HCT116 (cell line): ENCODE data around the gene CUX1.

ENCODE experiments used
- EGR1 ChIP-seq: IDR thresholded peaks from 2 replicates; pipeline ENCODE4 v1.6.1; 2012; ENCODE audit warnings: low read depth
- ELF1 ChIP-seq: IDR thresholded peaks from 2 replicates; pipeline ENCODE4 v1.6.1; 2012; ENCODE audit warnings: low read depth, borderline replicate concordance
- EZH2 ChIP-seq: fragments of 200-600 bp; sonication (generic); IDR thresholded peaks from 2 replicates; pipeline ENCODE4 v1.6.1; 2017; ENCODE audit warnings: antibody characterized with exemption, mixed run types
- EZH2phosphoT487 ChIP-seq: fragments of 200-600 bp; IDR thresholded peaks from 2 replicates; pipeline ENCODE4 v1.6.1; 2018; ENCODE audit warnings: antibody characterized with exemption, borderline replicate concordance
- FOSL1 ChIP-seq: IDR thresholded peaks from 2 replicates; pipeline ENCODE4 v1.6.1; 2012; ENCODE audit warnings: low read depth
- POLR2A ChIP-seq: IDR thresholded peaks from 2 replicates; pipeline ENCODE4 v1.7.0; 2011; ENCODE audit warnings: borderline replicate concordance; ENCODE audit not compliant: insufficient read depth, insufficient read length; ENCODE audit errors: extremely low read depth
- POLR2AphosphoS5 ChIP-seq: IDR thresholded peaks from 2 replicates; pipeline ENCODE4 v1.6.1; 2011; ENCODE audit warnings: mild to moderate bottlenecking, low read depth, low read length, moderate library complexity
- SIN3A ChIP-seq: IDR thresholded peaks from 2 replicates; pipeline ENCODE4 v1.6.1; 2012; ENCODE audit warnings: low read depth
- SP1 ChIP-seq: IDR thresholded peaks from 2 replicates; pipeline ENCODE4 v1.6.1; 2012; ENCODE audit warnings: low read depth
- SRF ChIP-seq: IDR thresholded peaks from 2 replicates; pipeline ENCODE4 v1.6.1; 2012; ENCODE audit warnings: low read depth
- TCF7L2 ChIP-seq: IDR thresholded peaks from 2 replicates; pipeline ENCODE4 v1.7.0; 2011; ENCODE audit warnings: borderline replicate concordance, inconsistent platforms; ENCODE audit not compliant: insufficient read depth, insufficient read length; ENCODE audit errors: extremely low read depth
- ZFX ChIP-seq: fragments of 450-650 bp; IDR thresholded peaks from 2 replicates; pipeline ENCODE4 v1.6.1; 2017
- ZNF274 ChIP-seq: fragments of 200-500 bp; sonication (Bioruptor generic); IDR thresholded peaks from 2 replicates; pipeline ENCODE4 v1.6.1; 2014; ENCODE audit warnings: mild to moderate bottlenecking, low read depth, low read length, inconsistent platforms
- TF ChIP-seq, protein P1 (sequence below), 3 experiments: fragments of 200-600 bp in 1 of 3; sonication (generic) in 1 of 3; IDR thresholded peaks in 2 of 3; conservative IDR thresholded peaks in 1 of 3; 2 replicates each; pipeline ENCODE4 v1.5.1; 2012 to 2017; ENCODE audit warnings: low read depth in 2 of 3, low read length in 2 of 3, antibody characterized with exemption in 1 of 3, borderline replicate concordance in 1 of 3, control low read depth in 1 of 3, mild to moderate bottlenecking in 1 of 3, mixed read lengths in 1 of 3, mixed run types in 1 of 3, moderate library complexity in 1 of 3; ENCODE audit not compliant: insufficient read depth in 1 of 3

DNA sequence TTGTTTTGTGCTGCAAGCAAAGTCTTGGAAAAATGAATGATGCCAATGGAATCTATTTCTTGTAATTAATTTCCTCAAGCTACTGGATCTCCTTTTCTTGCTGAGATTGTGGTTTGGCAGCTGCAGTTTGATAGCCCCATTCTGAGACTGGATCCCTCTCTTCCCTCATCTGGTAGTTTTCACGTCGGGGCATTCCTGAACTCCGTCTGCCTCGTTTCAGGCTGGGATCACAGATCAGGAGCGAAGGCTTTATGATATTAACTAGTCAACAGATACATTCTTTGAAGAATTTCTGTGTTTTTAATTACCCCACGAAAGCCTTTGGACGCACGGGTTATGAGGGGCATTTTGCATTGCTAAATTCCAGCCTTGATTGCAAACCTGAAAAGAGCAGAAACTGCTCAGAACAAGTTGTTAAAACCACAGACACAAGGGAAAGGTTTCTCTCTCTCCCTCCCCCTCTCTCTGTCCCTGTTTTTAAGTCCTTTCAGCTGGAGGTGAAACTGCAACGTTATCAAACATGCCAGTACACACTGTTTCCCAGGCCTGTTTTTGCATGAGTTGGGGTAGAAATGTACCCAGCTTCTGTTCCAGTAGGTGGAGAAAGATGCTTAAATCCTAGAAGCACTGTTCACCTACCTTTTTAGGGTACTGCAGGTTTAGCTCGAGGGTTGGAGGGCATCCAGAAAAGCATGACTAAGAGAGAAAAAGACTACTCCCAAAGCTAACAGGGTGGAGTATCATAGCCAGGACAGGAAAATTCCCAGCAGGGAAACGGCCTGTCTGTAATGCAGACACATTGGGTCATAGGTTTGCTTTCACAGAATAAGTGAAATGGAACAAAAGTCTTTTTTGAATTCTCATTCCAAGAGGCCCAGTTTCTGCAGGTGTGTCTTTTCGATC, 124.3 kb downstream of the CUX1 start:
- TF ChIP-seq ZFX (no peak), SRF (peak; percentile 84), SP1 (peak; percentile 85), POLR2A (no peak), EZH2 (no peak), EGR1 (no peak), EZH2phosphoT487 (no peak), ELF1 (no peak), TCF7L2 (no peak), POLR2AphosphoS5 (peak; percentile 59; the same call in 1 of the 2 replicates), FOSL1 (peak; percentile 74), SIN3A (no peak), ZNF274 (no peak)
- TF ChIP-seq, protein P1, sequence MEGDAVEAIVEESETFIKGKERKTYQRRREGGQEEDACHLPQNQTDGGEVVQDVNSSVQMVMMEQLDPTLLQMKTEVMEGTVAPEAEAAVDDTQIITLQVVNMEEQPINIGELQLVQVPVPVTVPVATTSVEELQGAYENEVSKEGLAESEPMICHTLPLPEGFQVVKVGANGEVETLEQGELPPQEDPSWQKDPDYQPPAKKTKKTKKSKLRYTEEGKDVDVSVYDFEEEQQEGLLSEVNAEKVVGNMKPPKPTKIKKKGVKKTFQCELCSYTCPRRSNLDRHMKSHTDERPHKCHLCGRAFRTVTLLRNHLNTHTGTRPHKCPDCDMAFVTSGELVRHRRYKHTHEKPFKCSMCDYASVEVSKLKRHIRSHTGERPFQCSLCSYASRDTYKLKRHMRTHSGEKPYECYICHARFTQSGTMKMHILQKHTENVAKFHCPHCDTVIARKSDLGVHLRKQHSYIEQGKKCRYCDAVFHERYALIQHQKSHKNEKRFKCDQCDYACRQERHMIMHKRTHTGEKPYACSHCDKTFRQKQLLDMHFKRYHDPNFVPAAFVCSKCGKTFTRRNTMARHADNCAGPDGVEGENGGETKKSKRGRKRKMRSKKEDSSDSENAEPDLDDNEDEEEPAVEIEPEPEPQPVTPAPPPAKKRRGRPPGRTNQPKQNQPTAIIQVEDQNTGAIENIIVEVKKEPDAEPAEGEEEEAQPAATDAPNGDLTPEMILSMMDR (IDR thresholded peaks at IDR 0.05 in 2 of 3, conservative IDR thresholded peaks at IDR 0.05 in 1 of 3; ENCODE audit: borderline replicate concordance in 1 of 3, insufficient read depth in 1 of 3, low read depth in 2 of 3, low read length in 2 of 3): no peak
